HG03097 (cell line): ENCODE data around the gene OARD1.

ENCODE experiments used
- ATAC-seq: cut with Tn5 transposase; IDR thresholded peaks from one replicate; pipeline ENCODE4 v1.9.1; 2021; ENCODE audit not compliant: unreplicated experiment, low FRiP score

The OARD1 gene

DNA sequence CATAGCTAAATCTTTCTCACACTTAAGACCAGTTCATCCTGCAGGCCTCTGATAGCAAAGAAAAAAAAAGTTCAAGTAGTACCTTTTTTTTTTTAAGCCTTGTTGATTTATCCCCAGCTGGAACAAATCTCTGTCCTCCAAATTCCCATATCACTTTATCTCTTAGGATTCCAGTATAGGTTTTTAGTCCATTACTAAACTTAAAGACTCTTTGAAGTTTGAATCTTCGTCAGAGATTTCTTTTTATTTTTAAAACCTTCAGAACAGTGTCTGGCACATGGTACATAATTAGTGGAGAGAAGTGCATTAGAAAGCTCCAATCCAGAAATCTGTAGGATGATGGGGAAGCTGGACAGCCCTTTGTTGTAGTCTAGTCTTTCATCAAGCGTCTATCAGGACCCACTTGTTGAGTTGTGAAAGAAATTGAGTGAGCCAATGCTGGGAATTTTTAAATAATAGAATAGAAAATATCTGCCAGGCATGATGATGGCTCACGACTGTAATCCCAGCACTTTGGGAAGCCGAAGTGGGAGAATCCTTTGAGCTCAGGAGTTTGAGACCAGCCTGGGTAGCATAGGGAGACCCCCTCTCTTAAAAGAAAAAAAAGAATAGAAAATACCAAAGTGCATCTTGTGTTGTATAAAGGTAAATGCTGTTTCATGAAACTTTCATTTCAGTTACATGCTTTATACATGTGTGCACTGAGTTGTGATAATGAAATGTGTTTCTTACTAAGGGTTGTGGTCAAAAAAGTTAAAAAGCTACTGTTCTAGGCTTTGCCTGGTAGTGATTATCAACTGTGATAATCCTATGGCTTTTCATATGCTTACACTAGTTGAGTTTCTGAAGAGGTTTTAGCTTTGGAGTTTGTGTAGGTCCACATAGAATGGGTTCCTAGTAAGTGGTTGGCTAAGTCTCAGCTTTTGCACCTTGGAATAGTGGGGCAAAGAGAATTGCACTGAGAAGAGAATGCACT is 3.8 kb upstream of the OARD1 start:
- ATAC-seq, result no peak

- ATAC-seq, result no peak
Measured at GRCh38 chr6:41074692-41075436, 2.7 kb upstream of the OARD1 start.

- no peak for ATAC-seq
Measured at GRCh38 chr6:41073968-41074691, 2.0 kb upstream of the OARD1 start.

GRCh38 chr6:41073203-41073967 is 1.2 kb upstream of the OARD1 start:
- peak; percentile 29 for ATAC-seq

DNA sequence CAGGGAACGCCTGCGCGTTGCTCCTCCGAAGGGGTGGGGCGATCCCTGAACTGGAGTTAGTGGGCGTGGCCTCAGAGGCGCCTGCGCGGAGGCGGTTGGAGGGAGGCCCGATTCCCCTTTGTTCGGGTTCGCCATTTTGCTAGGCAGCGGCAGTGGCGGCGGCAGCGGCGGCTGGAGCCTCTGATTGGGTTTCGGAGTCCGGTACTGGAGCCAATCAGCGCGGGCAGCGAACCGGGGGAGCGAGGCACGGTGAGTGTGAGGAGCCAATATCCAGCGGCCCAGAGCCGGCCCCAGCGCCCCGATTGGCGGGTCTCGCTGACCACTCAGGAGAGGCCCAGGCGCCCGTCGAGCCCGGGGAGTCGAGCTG is 663 bp upstream of the OARD1 start, which contains the start of gene NFYA:
Gene NFYA (plus strand): TSS at position 139 of the 367 bp plus-strand sequence. CDS start 6,116 bp downstream, outside the sequence.
- ATAC-seq, result peak; percentile 58

GRCh38 chr6:41071501-41071922 is 644 bp downstream of the OARD1 start:
- ATAC-seq, result no peak

GRCh38 chr6:41066867-41067304 is 5.3 kb downstream of the OARD1 start:
- no peak for ATAC-seq

DNA sequence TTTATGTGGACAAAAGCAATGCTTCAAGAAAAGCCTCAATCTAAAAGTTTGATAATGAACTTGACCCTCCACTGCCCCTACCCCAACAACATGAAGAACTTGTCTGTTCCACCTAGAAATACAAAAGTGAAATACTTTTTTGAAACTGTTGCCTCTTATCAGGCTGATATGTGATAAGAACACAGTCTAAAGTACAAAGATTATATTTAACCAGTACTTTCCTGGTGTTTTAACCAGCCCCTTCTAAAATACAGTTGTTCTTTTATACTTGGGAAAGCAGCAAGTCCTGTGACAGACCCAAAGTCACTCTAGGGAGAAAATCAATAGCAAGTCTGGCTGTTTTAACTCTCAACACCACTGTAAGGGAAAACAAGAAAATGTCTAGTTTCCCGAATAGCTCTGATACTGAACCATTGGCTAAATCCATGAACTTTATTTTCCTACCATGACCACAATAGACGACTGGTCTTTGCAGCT is 6.6 kb downstream of the OARD1 start:
- no peak for ATAC-seq

GRCh38 chr6:41064841-41065240 is 7.3 kb downstream of the OARD1 start:
- no peak for ATAC-seq

DNA sequence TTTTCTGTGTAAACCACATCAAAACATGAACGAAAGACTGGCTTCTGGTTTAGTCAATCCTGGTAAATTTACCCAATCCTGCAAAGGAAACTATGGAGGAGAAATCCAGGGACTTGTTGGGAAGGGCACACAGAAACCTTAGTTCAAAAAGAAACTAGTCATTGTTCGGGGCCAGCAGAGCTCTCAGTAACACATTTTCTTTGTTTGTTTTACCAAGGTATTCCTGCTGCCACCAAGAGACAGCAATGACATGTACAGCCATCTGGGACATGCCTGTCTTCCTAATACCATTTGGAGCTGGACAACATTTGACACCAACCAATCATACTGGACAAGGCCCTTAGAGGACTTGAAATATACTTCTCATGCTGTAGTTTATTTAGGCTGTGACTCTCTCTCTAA is 8.3 kb downstream of the OARD1 start:
- no peak for ATAC-seq

GRCh38 chr6:41062056-41062455 is 10.1 kb downstream of the OARD1 start:
- no peak for ATAC-seq

DNA sequence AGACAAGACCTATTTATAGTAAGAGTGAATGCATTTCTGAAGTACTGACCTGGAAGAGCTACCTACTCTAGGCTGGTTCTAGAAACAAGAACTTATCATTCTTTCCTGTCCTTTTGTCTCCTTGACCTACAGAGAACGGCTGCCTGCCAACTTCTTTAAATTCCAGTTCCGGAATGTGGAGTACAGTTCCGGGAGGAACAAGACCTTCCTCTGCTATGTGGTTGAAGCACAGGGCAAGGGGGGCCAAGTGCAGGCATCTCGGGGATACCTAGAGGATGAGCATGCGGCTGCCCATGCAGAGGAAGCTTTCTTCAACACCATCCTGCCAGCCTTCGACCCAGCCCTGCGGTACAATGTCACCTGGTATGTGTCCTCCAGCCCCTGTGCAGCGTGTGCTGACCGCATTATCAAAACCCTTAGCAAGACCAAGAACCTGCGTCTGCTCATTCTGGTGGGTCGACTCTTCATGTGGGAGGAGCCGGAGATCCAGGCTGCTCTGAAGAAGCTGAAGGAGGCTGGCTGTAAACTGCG is 10.9 kb downstream of the OARD1 start:
- ATAC-seq, result no peak

GRCh38 chr6:41059556-41059955 is 12.6 kb downstream of the OARD1 start:
- no peak for ATAC-seq

GRCh38 chr6:41058783-41059181 is 13.4 kb downstream of the OARD1 start:
- ATAC-seq, result no peak

DNA sequence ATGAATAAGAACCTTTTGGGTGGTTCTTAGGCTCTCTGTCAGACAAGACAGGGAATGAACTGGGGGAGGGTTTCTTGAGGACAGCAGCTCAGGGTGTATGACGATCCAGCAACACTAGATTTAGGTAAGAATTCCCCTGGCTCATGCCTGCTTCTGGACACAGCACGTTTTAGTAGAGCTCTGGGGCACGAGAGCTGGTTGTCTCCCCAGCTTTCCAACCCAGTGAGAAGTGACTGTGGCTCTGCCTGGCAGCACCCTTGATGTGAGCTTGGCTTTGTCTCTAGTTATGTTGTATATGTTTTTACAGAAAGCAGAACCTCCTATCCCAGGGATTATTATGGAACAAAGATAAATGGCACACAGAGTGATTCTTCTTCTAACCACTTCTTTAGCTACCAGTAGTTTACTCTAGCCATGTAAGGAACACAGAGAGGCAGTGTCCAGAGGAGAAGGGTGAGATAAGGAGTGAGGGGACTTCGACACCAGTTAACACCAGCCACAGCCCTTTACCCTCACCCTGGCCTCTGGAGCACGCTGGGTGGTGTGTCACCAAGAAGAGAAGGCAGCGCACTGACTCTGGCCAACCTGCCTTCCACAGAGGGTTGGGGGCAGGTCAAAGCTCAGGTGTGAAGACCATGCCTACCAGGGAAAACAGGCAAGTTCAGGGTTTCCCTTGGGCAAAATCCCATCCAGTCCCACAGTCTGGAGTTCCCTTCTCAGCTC is 15.2 kb downstream of the OARD1 start:
- no peak for ATAC-seq

DNA sequence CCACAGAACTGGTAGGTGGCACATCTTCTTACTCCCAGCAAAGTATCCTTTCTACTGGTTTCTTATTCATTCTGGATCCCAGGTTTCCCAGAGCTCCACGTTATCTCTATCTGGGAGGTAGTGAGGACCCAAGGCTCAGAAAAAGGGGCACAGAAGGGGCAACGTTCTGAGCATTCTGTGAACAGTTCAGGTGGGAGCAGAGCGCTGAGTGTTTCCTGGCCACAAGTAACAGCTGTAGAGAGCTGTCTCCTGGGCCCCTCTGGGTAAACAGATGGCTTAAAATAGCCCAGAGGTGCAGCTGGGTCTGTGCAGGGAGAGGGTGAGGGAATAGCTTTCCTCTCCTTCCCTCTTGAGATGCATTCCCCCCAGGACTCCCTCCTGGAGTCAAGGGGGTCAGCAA is 17.0 kb downstream of the OARD1 start:
- ATAC-seq, result no peak

- ATAC-seq, result no peak
Measured at GRCh38 chr6:41054511-41054910, 17.6 kb downstream of the OARD1 start.

GRCh38 chr6:41053041-41053440 is 19.1 kb downstream of the OARD1 start, which contains the start of gene APOBEC2:
TSS of gene APOBEC2 (plus strand) at chr6:41053202. CDS start at chr6:41053348, 146 bp downstream.
- no peak for ATAC-seq

GRCh38 chr6:41051873-41052272 is 20.3 kb downstream of the OARD1 start:
- no peak for ATAC-seq
